ENCODE data around the gene PRIMA1. TPM values are rescaled to one million over a fixed set of nuclear protein-coding genes. Genes with fewer than 3 reads are reported as not detected.

The PRIMA1 gene
- total RNA-seq, 3 donors from 2014 or later = 1.6 to 46.4 (median 3.0) TPM

GRCh38 chr14:93753647-93754046, 34.6 kb downstream of the PRIMA1 start:
- no peak for DNase-seq
- no peak overlapping the region for H3K4me3 ChIP-seq
- H3K36me3 ChIP-seq (ENCODE audit: low read depth) = no peaks in the 10 kb centered on the region
- no peaks in the 10 kb centered on the region for H3K9me3 ChIP-seq
- intact Hi-C loops (cut with DNase I, micrococcal nuclease) = no loop called here
- TF ChIP-seq CTCF (IDR thresholded peaks at IDR 0.05) = no peak
- H3K4me1 ChIP-seq (ENCODE audit: low read depth) = no peaks in the 10 kb centered on the region
- ATAC-seq = no peak

DNA sequence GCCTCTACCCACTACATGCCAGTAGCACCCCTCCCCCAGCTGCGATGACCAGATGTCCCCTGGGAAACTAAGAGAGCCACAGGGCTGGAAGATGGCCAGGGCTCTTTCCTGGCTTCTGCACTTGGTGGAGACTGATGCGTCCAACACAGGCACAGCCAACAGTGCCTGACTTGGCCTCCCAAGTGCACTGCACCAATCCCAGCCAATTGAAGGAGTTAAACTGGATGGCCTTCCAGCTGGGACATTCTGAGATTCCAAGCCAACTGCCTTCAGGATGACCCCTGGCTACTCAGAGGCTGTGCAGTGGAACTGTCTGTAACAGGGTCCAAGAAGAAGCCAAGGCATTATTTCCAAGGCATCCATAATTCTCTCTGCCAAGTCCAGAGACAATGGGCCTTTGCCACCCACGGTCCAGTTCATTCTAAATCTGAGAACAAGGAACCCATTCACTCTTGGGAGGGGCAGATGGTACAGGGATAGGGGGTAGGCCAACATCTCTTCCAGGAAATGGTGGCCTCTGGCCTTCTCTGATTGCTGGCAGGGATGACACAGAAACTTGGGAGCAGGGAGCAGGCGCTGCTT, 35.2 kb downstream of the PRIMA1 start:
- ATAC-seq (no peak), DNase-seq (no peak)
- TF ChIP-seq CTCF (IDR thresholded peaks at IDR 0.05) = no peak
- intact Hi-C loops (cut with DNase I, micrococcal nuclease) = no loop called here
- no peaks in the 10 kb centered on the region for H3K9me3 ChIP-seq
- no peak overlapping the region for H3K4me3 ChIP-seq
- no peaks in the 10 kb centered on the region for H3K4me1 ChIP-seq (ENCODE audit: low read depth)
- H3K36me3 ChIP-seq (ENCODE audit: low read depth) = no peaks in the 10 kb centered on the region

GRCh38 chr14:93751946-93752655, 36.2 kb downstream of the PRIMA1 start:
- DNase-seq (no peak), ATAC-seq (no peak)
- Histone ChIP-seq H3K4me1 (ENCODE audit: low read depth) (no peaks in the 10 kb centered on the region), H3K36me3 (ENCODE audit: low read depth) (no peaks in the 10 kb centered on the region), H3K4me3 (no peak overlapping the region), H3K9me3 (no peaks in the 10 kb centered on the region)
- no peak for TF ChIP-seq CTCF (IDR thresholded peaks at IDR 0.05)
- intact Hi-C loops (cut with DNase I, micrococcal nuclease) = no loop called here

GRCh38 chr14:93749076-93749420, 39.2 kb downstream of the PRIMA1 start:
- no peaks in the 10 kb centered on the region for H3K36me3 ChIP-seq (ENCODE audit: low read depth)
- DNase-seq (no peak), ATAC-seq (no peak)
- TF ChIP-seq CTCF (IDR thresholded peaks at IDR 0.05) = no peak
- H3K4me3 ChIP-seq = no peak overlapping the region
- H3K4me1 ChIP-seq (ENCODE audit: low read depth) = no peaks in the 10 kb centered on the region
- intact Hi-C loops (cut with DNase I, micrococcal nuclease) = no loop called here
- no peaks in the 10 kb centered on the region for H3K9me3 ChIP-seq

DNA sequence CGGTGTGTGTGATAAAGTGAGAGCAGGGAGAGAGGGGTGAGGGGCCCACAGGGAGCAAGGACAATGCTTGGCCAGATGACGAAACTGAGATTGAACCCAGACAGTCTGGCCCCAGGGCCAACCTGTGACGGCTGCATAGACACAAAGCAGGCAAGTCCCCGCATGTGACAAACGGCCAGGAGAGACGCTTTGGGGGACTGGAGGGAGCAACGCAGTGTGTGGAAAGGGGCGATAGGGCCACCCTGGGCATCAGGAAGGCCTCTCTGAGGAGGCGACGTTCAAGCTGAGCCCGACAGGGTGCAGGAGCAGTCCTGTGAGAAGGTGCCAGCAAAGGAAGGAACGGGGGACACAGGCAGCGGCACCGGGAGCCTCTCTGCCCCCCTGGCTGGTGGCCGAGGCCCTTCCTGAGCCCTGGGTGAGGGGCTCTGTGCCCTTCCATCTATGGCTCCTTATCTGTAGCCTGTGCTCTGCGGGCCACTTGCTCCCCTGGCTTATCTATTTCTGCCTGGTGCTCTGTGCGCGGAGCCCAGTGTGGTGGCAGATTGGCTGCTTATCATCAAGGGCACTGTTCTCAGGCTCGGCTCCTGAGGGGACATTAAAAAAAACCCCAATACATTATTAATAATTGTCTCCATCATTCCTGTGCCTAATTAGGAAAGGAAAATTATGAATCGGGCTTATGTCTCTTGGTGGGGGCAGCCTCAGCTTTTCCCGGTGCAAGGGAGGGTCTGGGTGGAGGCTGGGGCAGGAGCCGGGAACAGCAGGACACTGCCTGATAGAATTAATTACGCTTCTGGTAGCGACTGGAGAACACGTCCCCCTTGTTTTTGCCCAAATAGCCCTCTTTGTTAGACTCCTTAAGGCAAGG, 39.8 kb downstream of the PRIMA1 start:
- no peak for TF ChIP-seq CTCF (IDR thresholded peaks at IDR 0.05)
- intact Hi-C loops (cut with DNase I, micrococcal nuclease) = no loop called here
- Histone ChIP-seq H3K4me3 (no peak overlapping the region), H3K36me3 (ENCODE audit: low read depth) (no peaks in the 10 kb centered on the region), H3K9me3 (no peaks in the 10 kb centered on the region), H3K4me1 (ENCODE audit: low read depth) (no peaks in the 10 kb centered on the region)
- DNase-seq (no peak), ATAC-seq (no peak)

Measured in mucosa of descending colon (tissue), 3 donors.